ENCODE results near the gene NTMT2.

- TF ChIP-seq EZH2phosphoT487 (IDR thresholded peaks at IDR 0.05; ENCODE audit: insufficient read depth, low read depth), result no peak
- no peak for TF ChIP-seq EZH2 (IDR thresholded peaks at IDR 0.05; ENCODE audit: insufficient read depth, poor library complexity, severe bottlenecking)
Measured at GRCh38 chr1:170209125-170209524, 63.4 kb downstream of the NTMT2 start.
